Activated CD8-positive, alpha-beta T cell treated with anti-CD3 and anti-CD28 coated beads, Interleukin-2, amount 10 ng/mL, durations not matched to agents 7 days and 5 days (primary cell): ENCODE measurements around the gene LTBP2. TPM values are rescaled to one million over a fixed set of nuclear protein-coding genes. Genes with fewer than 3 reads are reported as not detected.

Experiments
- ATAC-seq: fragments of 150-1000 bp; cut with Tn5 transposase; one replicate; pipeline ENCODE4 v1.10.0; 2021; ENCODE audit warnings: moderate library complexity
- CTCF ChIA-PET: fragments of 350-600 bp; sonication (Branson Sonifier 250); formaldehyde crosslinking; loops from one replicate; lab custom pipeline; 2021; ENCODE audit warnings: antibody characterized with exemption; lab: Charles Lee
- POLR2A ChIA-PET: fragments of 350-600 bp; sonication (Branson Sonifier 250); formaldehyde crosslinking; loops from one replicate; lab custom pipeline; 2021; ENCODE audit warnings: antibody characterized with exemption; lab: Charles Lee
- DNase-seq: peaks from one replicate; pipeline ENCODE4 v3.0.0-alpha.2; 2020
- H3K27ac Mint-ChIP-seq: one replicate; pipeline ENCODE4 v1.8.0; 2021; ENCODE audit warnings: mild to moderate bottlenecking, mixed read lengths
- H3K27me3 Mint-ChIP-seq: one replicate; pipeline ENCODE4 v1.8.0; 2021; ENCODE audit warnings: low read depth, mixed read lengths
- H3K36me3 Mint-ChIP-seq: one replicate; pipeline ENCODE4 v1.8.0; 2021; ENCODE audit warnings: low read depth, mixed read lengths
- H3K4me1 Mint-ChIP-seq: one replicate; pipeline ENCODE4 v1.8.0; 2021; ENCODE audit warnings: low read depth, mixed read lengths
- H3K4me3 Mint-ChIP-seq: one replicate; pipeline ENCODE4 v1.8.0; 2021; ENCODE audit warnings: mild to moderate bottlenecking, mixed read lengths
- H3K9me3 Mint-ChIP-seq: one replicate; pipeline ENCODE4 v1.8.0; 2022; ENCODE audit warnings: mixed read lengths; ENCODE audit not compliant: insufficient read depth
- total RNA-seq, 2 experiments: library from RNA; stranded (reverse); gene quantifications; one replicate each; pipeline ENCODE4 v1.2.3, GENCODE V29; 2021

Gene LTBP2
- total RNA-seq, 2 experiments from 2014 or later: 0.05 to 0.29 TPM

DNA sequence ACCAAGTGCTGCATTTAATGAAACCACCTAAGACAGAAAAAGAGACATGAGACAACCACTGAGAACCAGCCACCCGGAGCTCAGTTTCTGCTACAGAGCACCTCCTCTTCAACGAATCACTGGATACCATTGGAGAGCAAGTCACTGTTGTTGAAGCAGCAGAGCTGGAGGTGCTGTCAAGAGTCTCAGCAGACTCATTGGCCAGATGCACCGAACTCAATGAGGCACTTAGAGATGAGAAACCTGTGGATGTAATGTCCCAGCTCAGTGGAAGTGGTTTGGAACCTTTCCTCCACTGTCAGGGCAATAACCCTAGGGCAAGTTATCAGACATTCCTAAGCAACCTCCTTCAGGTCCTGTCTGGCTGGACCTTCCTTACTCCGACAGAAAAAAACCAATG, 132.0 kb downstream of the LTBP2 start:
- Mint-ChIP-seq H3K27me3 (no peaks in the 10 kb centered on the region), H3K27ac (no peak overlapping the region), H3K9me3 (no peaks in the 10 kb centered on the region), H3K4me1 (no peaks in the 10 kb centered on the region), H3K4me3 (no peak overlapping the region), H3K36me3 (peaks cover 6% of the 10 kb centered on the region)
- CTCF ChIA-PET: interaction anchor here (1.2 kb wide), 1 partner anchor 17 kb away, joined by 5 read pairs; no protein-coding TSS in a partner anchor
- ATAC-seq (no peak), DNase-seq (no peak)
- POLR2A ChIA-PET: interaction anchor here (0.6 to 1.4 kb wide), 3 partner anchors 9 to 19 kb away, joined by 3 read pairs; no protein-coding TSS in a partner anchor

DNA sequence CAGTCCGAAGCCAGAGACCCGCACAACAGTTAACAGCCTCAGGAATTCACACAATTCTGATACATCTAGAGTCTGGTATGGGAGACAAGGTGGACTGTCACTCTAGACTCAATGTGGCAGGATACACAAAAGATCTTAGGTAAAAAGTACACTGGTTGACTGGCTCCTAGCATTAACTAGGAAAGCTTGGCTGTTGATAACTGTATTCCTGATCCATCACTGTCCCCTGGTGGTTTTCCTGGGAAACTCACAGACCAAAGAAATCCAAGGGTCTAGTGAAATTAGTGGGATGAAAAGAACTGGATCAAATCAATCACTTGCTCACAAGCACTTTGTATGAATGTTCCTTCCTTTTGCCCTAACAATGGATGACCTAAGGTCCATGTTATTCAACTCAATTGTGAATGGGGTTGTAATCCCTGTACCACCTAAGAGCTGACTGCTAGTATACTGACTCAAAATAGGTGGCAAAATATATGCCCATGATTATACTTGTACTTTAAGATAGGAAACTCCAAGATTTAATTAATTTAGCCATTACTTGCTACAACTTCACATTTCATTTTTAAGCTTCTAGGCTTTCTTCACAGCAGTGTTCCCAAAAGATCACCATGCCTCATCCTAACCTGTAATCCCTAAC, 132.9 kb downstream of the LTBP2 start:
- peaks cover 6% of the 10 kb centered on the region for H3K36me3 Mint-ChIP-seq
- H3K9me3 Mint-ChIP-seq: no peaks in the 10 kb centered on the region
- CTCF ChIA-PET: interaction anchor here (1.2 kb wide), 1 partner anchor 18 kb away, joined by 5 read pairs; no protein-coding TSS in a partner anchor
- DNase-seq (no peak), ATAC-seq (no peak)
- no peaks in the 10 kb centered on the region for H3K4me1 Mint-ChIP-seq
- H3K4me3 Mint-ChIP-seq: no peak overlapping the region
- POLR2A ChIA-PET: interaction anchor here (1.4 kb wide), 1 partner anchor 14 kb away, joined by 3 read pairs; no protein-coding TSS in a partner anchor
- H3K27me3 Mint-ChIP-seq: no peaks in the 10 kb centered on the region
- H3K27ac Mint-ChIP-seq: no peak overlapping the region

DNA sequence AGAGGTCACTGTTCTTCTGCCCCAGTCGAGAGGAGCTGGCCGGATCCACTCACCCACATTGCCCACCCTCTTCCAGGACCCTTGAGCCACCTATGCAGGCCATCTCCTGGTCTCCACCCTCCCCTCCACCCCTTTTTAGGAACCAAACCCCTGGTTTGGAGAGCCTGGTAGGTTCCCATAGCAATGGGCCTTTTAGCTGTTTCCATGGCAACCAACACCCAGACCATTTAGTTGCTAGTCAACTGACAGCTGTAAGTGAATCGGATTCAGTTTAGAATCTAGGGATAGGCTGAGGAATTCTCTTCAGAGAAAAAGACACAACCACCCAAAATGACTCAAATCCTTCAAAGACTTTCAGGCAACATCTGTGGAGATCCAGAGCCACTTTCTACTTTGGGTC, 135.4 kb downstream of the LTBP2 start:
- Mint-ChIP-seq H3K4me1 (no peaks in the 10 kb centered on the region), H3K27me3 (no peaks in the 10 kb centered on the region), H3K9me3 (no peaks in the 10 kb centered on the region), H3K27ac (no peak overlapping the region), H3K4me3 (no peak overlapping the region), H3K36me3 (peaks cover 3% of the 10 kb centered on the region)
- POLR2A ChIA-PET: no interaction called here
- CTCF ChIA-PET: no interaction called here
- no peak for ATAC-seq
- DNase-seq: no peak

DNA sequence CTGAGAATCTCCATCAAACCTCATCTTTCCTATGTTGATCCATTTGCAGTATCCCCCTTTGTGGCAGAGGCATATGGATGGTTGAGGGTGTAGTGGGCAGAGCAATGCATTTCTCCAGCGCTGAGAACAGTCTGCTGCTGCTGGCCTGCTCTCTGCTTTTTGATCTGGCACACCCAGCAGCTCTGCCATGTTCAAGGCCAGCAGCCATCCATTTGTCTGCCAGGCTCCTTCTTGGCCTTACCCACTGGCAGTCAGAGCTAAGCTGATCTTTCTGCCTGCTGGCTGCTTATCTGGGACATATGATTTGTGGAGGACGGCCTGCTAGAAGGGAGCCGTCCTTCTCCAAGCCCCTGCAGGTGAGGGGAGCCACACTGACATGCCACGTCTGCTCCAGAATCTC, 135.9 kb downstream of the LTBP2 start:
- Mint-ChIP-seq H3K27me3 (no peaks in the 10 kb centered on the region), H3K27ac (no peak overlapping the region), H3K4me3 (no peak overlapping the region), H3K9me3 (no peaks in the 10 kb centered on the region), H3K4me1 (no peaks in the 10 kb centered on the region), H3K36me3 (peaks cover 3% of the 10 kb centered on the region)
- ChIA-PET CTCF (no interaction called here), POLR2A (no interaction called here)
- DNase-seq (no peak), ATAC-seq (no peak)

DNA sequence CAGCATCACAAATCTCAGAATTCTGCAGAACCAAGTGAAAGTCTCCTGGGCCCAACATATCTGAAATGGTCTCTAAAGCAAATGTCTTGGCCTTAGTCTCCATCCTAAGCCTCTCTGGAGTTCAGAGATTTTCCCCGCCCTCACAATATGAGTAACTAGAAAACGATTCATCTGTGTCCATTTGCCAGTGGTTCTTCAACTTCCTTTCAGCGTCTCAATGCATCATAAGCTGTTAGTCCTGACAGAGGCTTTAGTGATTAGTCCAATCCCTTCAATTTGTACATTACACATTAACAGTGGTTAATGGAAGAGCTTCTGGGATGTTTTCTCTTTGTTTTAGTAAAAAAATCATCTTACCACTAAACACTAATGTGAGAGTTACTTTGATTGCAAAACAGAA, 136.4 kb downstream of the LTBP2 start:
- peaks cover 3% of the 10 kb centered on the region for H3K36me3 Mint-ChIP-seq
- H3K27ac Mint-ChIP-seq: no peak overlapping the region
- POLR2A ChIA-PET: no interaction called here
- peaks cover 2% of the 10 kb centered on the region for H3K27me3 Mint-ChIP-seq
- DNase-seq: no peak
- H3K4me3 Mint-ChIP-seq: no peak overlapping the region
- no peaks in the 10 kb centered on the region for H3K4me1 Mint-ChIP-seq
- no peak for ATAC-seq
- no peaks in the 10 kb centered on the region for H3K9me3 Mint-ChIP-seq
- CTCF ChIA-PET: no interaction called here

DNA sequence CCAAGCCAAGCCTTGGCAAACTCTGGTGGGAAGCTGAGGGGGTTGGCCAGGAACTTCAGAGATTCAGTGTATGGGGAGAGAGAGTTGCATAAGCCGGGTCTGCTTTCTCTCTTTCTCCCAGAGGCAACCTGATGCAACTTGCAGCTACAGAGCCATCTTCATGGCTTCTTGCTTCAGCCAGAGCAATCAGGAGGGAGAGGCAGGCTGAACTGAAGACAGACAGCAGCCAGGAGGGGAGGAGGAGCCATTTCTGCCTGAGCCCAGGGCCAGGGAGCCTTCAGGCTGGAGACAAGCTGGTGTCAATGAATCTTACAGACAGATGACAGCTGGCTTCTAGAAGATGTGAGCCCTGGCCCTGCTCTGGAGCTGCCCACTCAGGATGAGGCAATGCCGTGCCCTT, 137.7 kb downstream of the LTBP2 start:
- Mint-ChIP-seq H3K36me3 (peaks cover 1% of the 10 kb centered on the region), H3K27me3 (peaks cover 2% of the 10 kb centered on the region), H3K4me3 (no peak overlapping the region), H3K4me1 (no peaks in the 10 kb centered on the region), H3K9me3 (no peaks in the 10 kb centered on the region), H3K27ac (no peak overlapping the region)
- ATAC-seq: no peak
- CTCF ChIA-PET: no interaction called here
- POLR2A ChIA-PET: no interaction called here
- DNase-seq: no peak

DNA sequence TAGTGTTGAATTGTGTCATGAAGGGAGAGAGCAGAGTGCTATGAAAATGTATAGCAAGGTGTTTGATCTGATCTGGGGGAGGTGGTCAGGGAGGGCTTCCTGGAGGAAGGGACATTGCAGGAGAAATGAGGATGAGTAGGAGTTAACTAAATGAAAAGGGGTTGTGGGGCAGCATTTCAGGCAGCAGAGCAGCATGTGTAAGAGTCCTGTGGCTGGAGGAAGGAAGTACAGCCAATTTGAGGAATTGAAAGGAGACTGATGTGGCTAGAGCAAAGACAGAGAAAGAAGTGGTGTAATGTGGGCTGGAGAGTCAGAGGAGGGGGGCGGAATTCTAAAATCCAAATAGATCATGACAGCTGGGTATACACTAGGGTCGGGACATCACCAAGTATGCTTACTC, 139.4 kb downstream of the LTBP2 start:
- Mint-ChIP-seq H3K4me1 (no peaks in the 10 kb centered on the region), H3K36me3 (no peaks in the 10 kb centered on the region), H3K9me3 (no peaks in the 10 kb centered on the region), H3K27me3 (peaks cover 2% of the 10 kb centered on the region), H3K4me3 (no peak overlapping the region), H3K27ac (no peak overlapping the region)
- no peak for DNase-seq
- ChIA-PET CTCF (no interaction called here), POLR2A (no interaction called here)
- no peak for ATAC-seq

DNA sequence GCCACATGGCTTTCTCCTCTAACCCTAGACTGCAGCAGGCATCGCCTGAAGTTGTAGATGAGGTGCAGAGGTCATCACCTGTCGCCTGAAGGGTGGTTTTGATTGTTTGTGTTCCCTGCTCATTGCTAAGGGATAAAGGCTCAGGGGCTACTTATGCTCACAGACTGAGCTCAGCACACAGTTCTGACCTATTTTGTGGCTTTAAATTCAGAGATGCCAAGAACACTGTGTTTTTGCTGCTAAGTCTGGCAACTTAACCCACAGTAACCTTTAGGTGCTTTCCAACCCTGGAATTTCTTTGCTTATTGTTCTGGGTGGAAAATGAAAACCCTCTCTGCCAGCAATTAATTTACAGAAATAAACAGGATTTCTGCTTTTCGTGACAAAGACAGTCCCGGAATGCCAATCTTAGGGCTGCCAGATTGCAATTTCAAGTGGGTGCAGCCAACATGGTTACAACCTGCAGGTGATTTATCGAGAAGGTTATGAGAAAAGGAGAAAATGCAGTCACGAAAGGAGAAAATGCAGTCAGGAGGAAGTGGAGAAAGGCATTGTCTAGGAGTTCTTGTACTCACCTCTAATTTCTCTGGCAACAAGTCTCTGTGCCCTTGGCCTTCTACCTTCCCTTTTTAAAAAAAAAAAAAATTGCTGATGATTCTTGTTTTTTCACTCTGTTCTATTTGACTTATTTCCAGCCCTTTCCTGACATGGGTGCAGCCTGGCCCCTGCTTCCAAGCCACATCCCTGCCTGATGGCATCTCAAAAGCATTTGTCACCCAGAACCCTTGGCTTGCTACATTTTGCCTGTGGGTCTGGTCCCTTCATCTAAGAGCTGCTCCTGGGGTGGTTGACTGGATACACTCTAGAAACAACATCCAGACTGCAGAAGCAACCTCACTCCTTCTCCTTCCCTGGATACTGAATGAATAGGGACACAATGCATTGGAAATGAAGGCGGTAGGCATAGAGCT, 142.2 kb downstream of the LTBP2 start:
- DNase-seq (no peak), ATAC-seq (no peak)
- no peak overlapping the region for H3K27ac Mint-ChIP-seq
- no peaks in the 10 kb centered on the region for H3K36me3 Mint-ChIP-seq
- no peaks in the 10 kb centered on the region for H3K4me1 Mint-ChIP-seq
- POLR2A ChIA-PET: interaction anchor here (0.5 kb wide), 1 partner anchor 248 kb away, joined by 5 read pairs; no protein-coding TSS in a partner anchor
- no peak overlapping the region for H3K4me3 Mint-ChIP-seq
- peaks cover 2% of the 10 kb centered on the region for H3K27me3 Mint-ChIP-seq
- CTCF ChIA-PET: no interaction called here
- no peaks in the 10 kb centered on the region for H3K9me3 Mint-ChIP-seq

DNA sequence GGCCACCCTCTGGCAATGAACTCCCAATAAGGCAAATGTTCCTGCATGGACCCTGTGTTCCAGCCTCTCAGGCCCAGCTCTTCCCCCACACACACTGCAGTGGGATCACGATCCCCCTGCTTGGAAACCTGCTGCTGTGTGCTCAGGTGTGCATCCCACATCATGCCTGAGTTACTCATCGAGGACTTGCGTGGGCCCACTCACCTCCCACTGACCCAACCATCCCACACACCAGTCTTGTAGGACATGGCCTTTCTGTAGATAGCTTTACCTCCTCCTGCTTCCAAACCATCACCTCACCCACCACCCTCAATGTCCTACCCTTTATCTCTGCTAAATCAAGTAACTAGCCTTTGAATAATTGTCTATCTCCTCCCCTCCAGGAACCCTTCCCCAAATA, 143.5 kb downstream of the LTBP2 start:
- ChIA-PET POLR2A (no interaction called here), CTCF (no interaction called here)
- Mint-ChIP-seq H3K27ac (no peak overlapping the region), H3K36me3 (no peaks in the 10 kb centered on the region), H3K27me3 (peaks cover 2% of the 10 kb centered on the region), H3K9me3 (no peaks in the 10 kb centered on the region), H3K4me1 (no peaks in the 10 kb centered on the region), H3K4me3 (no peak overlapping the region)
- DNase-seq: no peak
- no peak for ATAC-seq

DNA sequence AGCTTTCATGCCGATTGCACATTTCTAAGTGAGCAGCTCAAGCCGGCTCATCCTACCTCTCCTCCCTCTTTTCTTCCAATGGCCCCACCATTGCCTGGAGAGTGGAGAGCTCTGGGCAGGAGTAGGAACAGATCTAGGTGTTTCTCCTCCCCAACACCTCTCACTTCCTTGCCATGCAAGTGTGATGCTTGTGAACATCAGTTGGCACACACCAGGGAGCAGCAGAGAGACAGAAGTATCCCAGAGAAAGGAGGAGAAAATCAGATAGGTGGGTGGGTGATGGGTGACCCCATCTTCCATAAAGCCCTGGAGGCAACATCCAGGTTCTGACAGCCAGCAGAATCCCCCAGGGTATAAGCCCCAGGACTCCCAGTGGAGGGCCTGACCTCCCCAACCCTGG, 146.7 kb downstream of the LTBP2 start:
- CTCF ChIA-PET: interaction anchor here (1.0 kb wide), 1 partner anchor 8 kb away, joined by 3 read pairs; no protein-coding TSS in a partner anchor
- no peak overlapping the region for H3K4me3 Mint-ChIP-seq
- no peaks in the 10 kb centered on the region for H3K4me1 Mint-ChIP-seq
- no peaks in the 10 kb centered on the region for H3K36me3 Mint-ChIP-seq
- H3K9me3 Mint-ChIP-seq: no peaks in the 10 kb centered on the region
- POLR2A ChIA-PET: interaction anchor here (0.8 kb wide), 1 partner anchor 15 kb away, joined by 3 read pairs; no protein-coding TSS in a partner anchor
- peaks cover 7% of the 10 kb centered on the region for H3K27me3 Mint-ChIP-seq
- DNase-seq (no peak), ATAC-seq (no peak)
- no peak overlapping the region for H3K27ac Mint-ChIP-seq

DNA sequence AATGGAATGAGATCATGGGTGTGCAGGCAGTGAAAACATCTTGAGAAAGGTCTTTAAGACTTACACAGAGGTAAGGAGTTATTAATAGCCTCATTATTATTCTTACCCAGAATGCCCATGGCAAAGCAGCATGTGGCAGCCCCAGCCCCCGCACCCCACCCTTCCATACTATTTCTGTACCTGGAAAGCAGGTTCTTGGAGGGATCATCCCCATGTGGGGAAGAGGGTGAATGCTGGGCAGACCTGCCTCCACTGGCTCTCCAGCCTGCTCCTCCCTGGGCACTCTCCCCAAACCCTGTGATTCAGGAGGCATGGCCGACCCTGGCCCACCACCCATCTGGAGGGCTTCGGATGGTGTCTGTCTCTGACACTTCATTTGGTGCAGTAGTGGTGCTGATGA, 147.3 kb downstream of the LTBP2 start:
- Mint-ChIP-seq H3K9me3 (no peaks in the 10 kb centered on the region), H3K27me3 (peaks cover 8% of the 10 kb centered on the region), H3K4me1 (no peaks in the 10 kb centered on the region), H3K36me3 (no peaks in the 10 kb centered on the region), H3K27ac (no peak overlapping the region), H3K4me3 (no peak overlapping the region)
- DNase-seq (no peak), ATAC-seq (no peak)
- ChIA-PET POLR2A (interaction anchor here (0.8 kb wide), 1 partner anchor 15 kb away, joined by 3 read pairs; no protein-coding TSS in a partner anchor), CTCF (no interaction called here)

DNA sequence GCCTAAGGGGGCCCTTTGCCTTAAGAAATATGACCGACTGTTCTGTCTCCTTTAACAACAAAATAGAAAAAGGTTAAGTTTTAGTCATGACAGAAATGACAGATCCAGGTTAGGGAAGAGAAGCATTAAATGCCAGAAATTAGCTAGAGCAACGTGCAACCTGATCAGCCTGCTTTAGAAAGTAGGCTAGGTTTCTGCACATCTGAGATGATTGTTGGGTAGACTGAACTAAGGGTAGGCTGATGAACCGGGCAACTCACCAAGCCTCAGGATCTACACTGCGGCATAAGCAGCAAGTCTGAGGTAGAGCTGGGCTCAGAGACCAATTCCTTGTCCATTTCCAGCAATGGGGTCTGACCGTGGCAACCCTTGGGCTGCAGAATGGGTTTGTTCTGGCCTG, 148.3 kb downstream of the LTBP2 start:
- ChIA-PET POLR2A (no interaction called here), CTCF (no interaction called here)
- Mint-ChIP-seq H3K27ac (no peak overlapping the region), H3K4me1 (no peaks in the 10 kb centered on the region), H3K4me3 (no peak overlapping the region), H3K36me3 (no peaks in the 10 kb centered on the region), H3K27me3 (peaks cover 8% of the 10 kb centered on the region), H3K9me3 (no peaks in the 10 kb centered on the region)
- no peak for ATAC-seq
- DNase-seq: no peak
